SK-N-SH (cell line): ENCODE data around the gene RER1.

Experiments used
- EZH2phosphoT487 ChIP-seq: fragments of 200-600 bp; sonication (generic); IDR thresholded peaks from 2 replicates; pipeline ENCODE4 v1.6.1; 2017; ENCODE audit warnings: low read depth, mixed run types, mild to moderate bottlenecking, antibody characterized with exemption, moderate library complexity, borderline replicate concordance
- FOXJ3 ChIP-seq: sonication (generic); formaldehyde crosslinking; IDR thresholded peaks from 2 replicates; pipeline ENCODE4 v1.5.1; 2020; ENCODE audit warnings: mild to moderate bottlenecking, missing genetic modification reagents
- MAX ChIP-seq: IDR thresholded peaks from 2 replicates; pipeline ENCODE4 v1.4.0; 2012; ENCODE audit warnings: low read depth
- MEF2A ChIP-seq: IDR thresholded peaks from 2 replicates; pipeline ENCODE4 v1.4.0; 2012; ENCODE audit warnings: low read depth, borderline replicate concordance
- MXI1 ChIP-seq: IDR thresholded peaks from 2 replicates; pipeline ENCODE4 v1.6.1; 2012; ENCODE audit warnings: mild to moderate bottlenecking, low read depth, low read length, improper control_type of control experiment
- PBX3 ChIP-seq: IDR thresholded peaks from 2 replicates; pipeline ENCODE4; 2012
- POLR2AphosphoS5 ChIP-seq: IDR thresholded peaks from 2 replicates; pipeline ENCODE4 v1.6.1; 2012; ENCODE audit warnings: low read depth, low read length
- REST ChIP-seq: IDR thresholded peaks from 2 replicates; pipeline ENCODE4 v1.6.1; 2012; ENCODE audit warnings: mild to moderate bottlenecking, low read depth, low read length, moderate library complexity
- RFX5 ChIP-seq: IDR thresholded peaks from 2 replicates; pipeline ENCODE4 v1.6.1; 2012; ENCODE audit warnings: mild to moderate bottlenecking, improper control_type of control experiment, low read length
- YY1 ChIP-seq: IDR thresholded peaks from 2 replicates; pipeline ENCODE4 v1.4.0; 2012; ENCODE audit warnings: low read depth, mild to moderate bottlenecking
- ZBTB33 ChIP-seq: IDR thresholded peaks from 2 replicates; pipeline ENCODE4 v1.4.0; 2012; ENCODE audit warnings: low read depth, borderline replicate concordance
- TF ChIP-seq, protein P1 (sequence below): fragments of 200-600 bp; sonication (generic); IDR thresholded peaks from 2 replicates; pipeline ENCODE4 v1.6.1; 2017; ENCODE audit warnings: antibody characterized with exemption, mild to moderate bottlenecking, moderate library complexity

- TF ChIP-seq ZBTB33 (no peak), MXI1 (no peak), EZH2phosphoT487 (no peak), REST (no peak), MAX (no peak), POLR2AphosphoS5 (no peak), MEF2A (no peak), YY1 (no peak), RFX5 (no peak), PBX3 (no peak), FOXJ3 (CRISPR knock-in tag) (no peak)
- TF ChIP-seq, protein P1, sequence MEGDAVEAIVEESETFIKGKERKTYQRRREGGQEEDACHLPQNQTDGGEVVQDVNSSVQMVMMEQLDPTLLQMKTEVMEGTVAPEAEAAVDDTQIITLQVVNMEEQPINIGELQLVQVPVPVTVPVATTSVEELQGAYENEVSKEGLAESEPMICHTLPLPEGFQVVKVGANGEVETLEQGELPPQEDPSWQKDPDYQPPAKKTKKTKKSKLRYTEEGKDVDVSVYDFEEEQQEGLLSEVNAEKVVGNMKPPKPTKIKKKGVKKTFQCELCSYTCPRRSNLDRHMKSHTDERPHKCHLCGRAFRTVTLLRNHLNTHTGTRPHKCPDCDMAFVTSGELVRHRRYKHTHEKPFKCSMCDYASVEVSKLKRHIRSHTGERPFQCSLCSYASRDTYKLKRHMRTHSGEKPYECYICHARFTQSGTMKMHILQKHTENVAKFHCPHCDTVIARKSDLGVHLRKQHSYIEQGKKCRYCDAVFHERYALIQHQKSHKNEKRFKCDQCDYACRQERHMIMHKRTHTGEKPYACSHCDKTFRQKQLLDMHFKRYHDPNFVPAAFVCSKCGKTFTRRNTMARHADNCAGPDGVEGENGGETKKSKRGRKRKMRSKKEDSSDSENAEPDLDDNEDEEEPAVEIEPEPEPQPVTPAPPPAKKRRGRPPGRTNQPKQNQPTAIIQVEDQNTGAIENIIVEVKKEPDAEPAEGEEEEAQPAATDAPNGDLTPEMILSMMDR = no peak
Measured at GRCh38 chr1:2384941-2385481, 6.6 kb upstream of the RER1 start.
